Suprapubic skin (tissue), 4 donors: ENCODE results near the gene ATPAF1. TPM values are rescaled to one million over a fixed set of nuclear protein-coding genes. Genes with fewer than 3 reads are reported as not detected.

Experiments used
- DNase-seq, 2 donors: peaks; one replicate each; pipeline ENCODE4 v3.0.0-alpha.2; 2019; ENCODE audit warnings: low spot score in 2 of 2
- H3K27ac ChIP-seq: fragments of 200-600 bp; sonication (generic); one replicate; pipeline ENCODE4 v1.5.1; 2019
- H3K27me3 ChIP-seq: fragments of 200-600 bp; sonication (generic); one replicate; pipeline ENCODE4 v1.5.1; 2019
- H3K36me3 ChIP-seq: fragments of 200-600 bp; sonication (generic); one replicate; pipeline ENCODE4 v1.5.1; 2019
- H3K4me1 ChIP-seq: fragments of 200-600 bp; sonication (generic); one replicate; pipeline ENCODE4 v1.5.1; 2019
- H3K4me3 ChIP-seq: fragments of 200-600 bp; sonication (generic); one replicate; pipeline ENCODE4 v1.5.1; 2019; ENCODE audit warnings: mild to moderate bottlenecking
- H3K9me3 ChIP-seq: fragments of 200-600 bp; sonication (generic); one replicate; pipeline ENCODE4 v1.5.1; 2019
- EP300 ChIP-seq: sonication (generic); formaldehyde crosslinking; IDR thresholded peaks from one replicate; pipeline ENCODE4 v1.6.1; 2017; ENCODE audit warnings: antibody characterized with exemption
- POLR2A ChIP-seq, 2 donors: fragments of 450-650 bp; IDR thresholded peaks; one replicate each; pipeline ENCODE4 v1.6.1; 2017; ENCODE audit warnings: antibody characterized with exemption in 2 of 2, mild to moderate bottlenecking in 2 of 2, moderate library complexity in 2 of 2
- POLR2AphosphoS5 ChIP-seq, 3 donors: sonication (generic); formaldehyde crosslinking; IDR thresholded peaks; one replicate each; pipeline ENCODE4 v1.6.1; 2017; ENCODE audit warnings: antibody characterized with exemption in 3 of 3
- WGBS: methylation state at CpG from one replicate; pipeline ENCODE4 v1.1.5; 2018; 5-methylcytosine and 5-hydroxymethylcytosine counted together
- total RNA-seq, 4 donors: library from RNA; depleted of rRNA; stranded (reverse); fragments of >200 nt; gene quantifications; one replicate each; pipeline ENCODE4 v1.1.0, GENCODE V29; 2016
- TF ChIP-seq, protein P1 (sequence below), 2 donors: fragments of 200-600 bp in 1 of 2; fragments of 450-650 bp in 1 of 2; sonication (generic) in 1 of 2; IDR thresholded peaks; one replicate each; pipeline ENCODE4 v1.5.1; 2016 to 2019; ENCODE audit warnings: antibody characterized with exemption in 2 of 2, mild to moderate bottlenecking in 1 of 2, moderate library complexity in 1 of 2

ATPAF1 gene
- total RNA-seq, 4 donors from 2014 or later: 29.0 to 43.6 (median 30.9) TPM

DNA sequence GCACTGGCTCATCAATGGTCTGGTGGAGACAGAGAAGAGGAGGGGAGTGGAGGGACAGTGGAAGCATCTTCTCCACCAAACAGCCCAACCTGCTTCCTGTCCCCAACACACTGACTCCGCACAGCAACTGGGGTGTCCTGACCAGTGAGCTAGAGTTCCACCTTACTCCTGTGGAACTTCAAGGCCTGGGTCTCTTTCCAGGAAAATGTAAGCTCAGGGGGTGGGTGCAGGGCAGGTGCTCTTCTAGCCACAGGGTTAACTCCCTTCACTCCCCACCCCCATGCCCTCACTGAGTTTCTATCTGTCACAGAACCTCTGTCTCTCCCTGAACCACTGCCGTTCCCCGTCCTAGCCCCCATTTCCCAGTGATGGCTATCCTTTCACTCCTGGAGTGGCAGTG, 52.4 kb downstream of the ATPAF1 start:
- no peaks in the 10 kb centered on the region for H3K9me3 ChIP-seq
- H3K4me1 ChIP-seq: peaks cover 61% of the 10 kb centered on the region
- DNase-seq: no peak
- H3K27ac ChIP-seq: peak overlapping the region; percentile 93
- H3K36me3 ChIP-seq: peaks cover 6% of the 10 kb centered on the region
- no peaks in the 10 kb centered on the region for H3K27me3 ChIP-seq
- H3K4me3 ChIP-seq: peak overlapping the region; percentile 92
- TF ChIP-seq POLR2AphosphoS5 (IDR thresholded peaks at IDR 0.05) (no peak), POLR2A (IDR thresholded peaks at IDR 0.05) (no peak), EP300 (no peak)
- TF ChIP-seq, protein P1, sequence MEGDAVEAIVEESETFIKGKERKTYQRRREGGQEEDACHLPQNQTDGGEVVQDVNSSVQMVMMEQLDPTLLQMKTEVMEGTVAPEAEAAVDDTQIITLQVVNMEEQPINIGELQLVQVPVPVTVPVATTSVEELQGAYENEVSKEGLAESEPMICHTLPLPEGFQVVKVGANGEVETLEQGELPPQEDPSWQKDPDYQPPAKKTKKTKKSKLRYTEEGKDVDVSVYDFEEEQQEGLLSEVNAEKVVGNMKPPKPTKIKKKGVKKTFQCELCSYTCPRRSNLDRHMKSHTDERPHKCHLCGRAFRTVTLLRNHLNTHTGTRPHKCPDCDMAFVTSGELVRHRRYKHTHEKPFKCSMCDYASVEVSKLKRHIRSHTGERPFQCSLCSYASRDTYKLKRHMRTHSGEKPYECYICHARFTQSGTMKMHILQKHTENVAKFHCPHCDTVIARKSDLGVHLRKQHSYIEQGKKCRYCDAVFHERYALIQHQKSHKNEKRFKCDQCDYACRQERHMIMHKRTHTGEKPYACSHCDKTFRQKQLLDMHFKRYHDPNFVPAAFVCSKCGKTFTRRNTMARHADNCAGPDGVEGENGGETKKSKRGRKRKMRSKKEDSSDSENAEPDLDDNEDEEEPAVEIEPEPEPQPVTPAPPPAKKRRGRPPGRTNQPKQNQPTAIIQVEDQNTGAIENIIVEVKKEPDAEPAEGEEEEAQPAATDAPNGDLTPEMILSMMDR (IDR thresholded peaks at IDR 0.05): no peak
- WGBS: 62% methylated on average over 3 of the region's 3 CpGs

DNA sequence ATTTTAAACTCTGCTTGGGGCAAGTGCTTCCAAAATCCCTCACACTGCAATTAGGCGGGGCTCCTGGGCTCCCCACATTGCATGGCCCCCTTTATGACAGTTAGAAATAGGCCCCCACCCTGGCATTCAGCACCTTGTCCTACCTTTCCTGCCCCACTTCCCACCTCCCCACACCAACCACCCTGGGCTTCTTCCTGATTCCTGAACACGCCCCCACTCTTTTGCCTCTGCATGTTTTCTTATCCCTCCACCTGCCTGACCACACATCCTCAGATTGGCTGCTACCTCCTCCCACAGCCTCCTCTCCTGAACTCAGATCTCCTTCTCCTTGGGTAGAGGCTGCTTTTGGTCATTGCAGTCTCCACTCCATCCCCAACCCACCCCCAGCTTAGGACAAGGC, 53.1 kb downstream of the ATPAF1 start:
- H3K4me1 ChIP-seq: peaks cover 65% of the 10 kb centered on the region
- H3K36me3 ChIP-seq: peaks cover 6% of the 10 kb centered on the region
- TF ChIP-seq, protein P1 (IDR thresholded peaks at IDR 0.05): no peak
- TF ChIP-seq POLR2AphosphoS5 (IDR thresholded peaks at IDR 0.05) (no peak), EP300 (no peak)
- no peaks in the 10 kb centered on the region for H3K27me3 ChIP-seq
- 77% methylated on average over 2 of the region's 2 CpGs for WGBS
- H3K4me3 ChIP-seq: peak overlapping the region; percentile 92
- H3K27ac ChIP-seq: no peak overlapping the region
- no peak for DNase-seq
- no peaks in the 10 kb centered on the region for H3K9me3 ChIP-seq

DNA sequence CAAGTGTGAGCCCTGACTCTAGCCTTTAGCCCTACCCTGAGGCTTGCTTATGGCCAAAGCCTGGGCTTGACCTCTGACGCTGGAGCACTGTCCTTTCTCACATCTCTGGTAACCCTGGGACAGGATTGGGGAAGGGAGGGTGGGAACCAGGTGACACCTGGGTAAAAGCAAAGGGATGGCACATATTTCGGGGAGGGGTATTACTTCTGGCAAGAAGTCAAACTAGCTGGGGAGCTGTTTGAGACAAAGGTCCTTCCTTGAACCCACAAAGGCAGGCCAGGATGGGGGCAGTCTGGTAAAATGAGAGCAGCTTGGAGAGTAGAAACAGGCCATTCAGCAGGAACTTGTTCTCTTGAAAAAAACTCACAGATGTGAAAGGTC, 53.6 kb downstream of the ATPAF1 start:
- H3K27ac ChIP-seq: peak overlapping the region; percentile 45
- no peak for DNase-seq
- peaks cover 65% of the 10 kb centered on the region for H3K4me1 ChIP-seq
- peaks cover 9% of the 10 kb centered on the region for H3K36me3 ChIP-seq
- TF ChIP-seq EP300: no peak
- no peak for TF ChIP-seq POLR2AphosphoS5 (IDR thresholded peaks at IDR 0.05)
- no peak for TF ChIP-seq POLR2A (IDR thresholded peaks at IDR 0.05)
- TF ChIP-seq, protein P1 (IDR thresholded peaks at IDR 0.05): no peak
- no peaks in the 10 kb centered on the region for H3K9me3 ChIP-seq
- H3K27me3 ChIP-seq: no peaks in the 10 kb centered on the region
- H3K4me3 ChIP-seq: no peak overlapping the region
- 57% methylated on average over 2 of the region's 2 CpGs for WGBS

DNA sequence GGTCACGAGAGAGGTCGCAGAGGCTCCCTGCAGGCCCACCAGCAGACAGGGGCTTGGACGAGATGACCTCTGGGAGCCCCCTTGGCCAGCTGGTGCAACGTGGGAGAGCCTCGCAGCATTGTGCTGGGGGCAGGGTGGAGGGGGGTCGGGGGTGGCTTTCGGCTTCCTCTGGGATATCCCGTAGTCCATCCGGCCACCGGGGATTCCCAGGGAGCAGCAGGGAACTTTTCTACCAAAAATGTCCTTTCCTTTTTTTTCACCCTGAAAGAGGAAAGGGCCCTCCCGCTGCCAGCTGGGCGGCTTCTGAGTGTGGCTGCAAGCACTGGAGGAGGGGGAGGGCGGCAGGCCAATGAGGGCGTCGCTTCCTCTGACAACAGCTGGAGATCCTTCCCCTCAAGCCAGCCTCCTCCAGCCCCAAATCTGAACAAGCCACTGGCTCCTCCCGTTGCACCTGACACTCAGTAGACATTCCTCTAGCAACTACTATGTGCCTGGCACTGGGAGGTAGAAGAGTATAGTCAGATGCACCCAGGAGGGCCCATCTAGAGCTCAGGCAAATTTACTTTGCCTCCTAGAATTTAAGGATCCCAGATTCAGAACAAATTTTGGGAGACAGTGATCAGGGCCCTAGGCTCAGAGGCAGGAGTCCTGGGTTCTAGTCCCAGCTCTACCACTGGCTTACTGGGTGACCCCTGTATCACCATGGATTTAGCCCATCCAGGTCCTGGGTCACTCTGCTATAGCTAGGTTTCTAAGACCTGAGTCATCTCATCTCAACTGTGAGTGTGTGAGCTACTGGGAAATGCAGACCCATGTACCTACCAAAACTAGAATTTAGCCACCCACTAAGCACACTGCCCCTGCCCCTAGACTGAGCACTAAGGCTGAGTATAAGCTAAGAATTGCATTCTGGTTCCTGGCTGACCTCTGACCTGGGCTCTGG, 54.2 kb downstream of the ATPAF1 start:
- peaks cover 16% of the 10 kb centered on the region for H3K36me3 ChIP-seq
- no peak for TF ChIP-seq EP300
- 3% methylated on average over 6 of the region's 16 CpGs for WGBS
- no peaks in the 10 kb centered on the region for H3K9me3 ChIP-seq
- no peaks in the 10 kb centered on the region for H3K27me3 ChIP-seq
- DNase-seq: peak; percentile 94
- H3K4me3 ChIP-seq: peak overlapping the region; percentile 37
- peak overlapping the region; percentile 45 for H3K27ac ChIP-seq
- H3K4me1 ChIP-seq: peaks cover 65% of the 10 kb centered on the region

DNA sequence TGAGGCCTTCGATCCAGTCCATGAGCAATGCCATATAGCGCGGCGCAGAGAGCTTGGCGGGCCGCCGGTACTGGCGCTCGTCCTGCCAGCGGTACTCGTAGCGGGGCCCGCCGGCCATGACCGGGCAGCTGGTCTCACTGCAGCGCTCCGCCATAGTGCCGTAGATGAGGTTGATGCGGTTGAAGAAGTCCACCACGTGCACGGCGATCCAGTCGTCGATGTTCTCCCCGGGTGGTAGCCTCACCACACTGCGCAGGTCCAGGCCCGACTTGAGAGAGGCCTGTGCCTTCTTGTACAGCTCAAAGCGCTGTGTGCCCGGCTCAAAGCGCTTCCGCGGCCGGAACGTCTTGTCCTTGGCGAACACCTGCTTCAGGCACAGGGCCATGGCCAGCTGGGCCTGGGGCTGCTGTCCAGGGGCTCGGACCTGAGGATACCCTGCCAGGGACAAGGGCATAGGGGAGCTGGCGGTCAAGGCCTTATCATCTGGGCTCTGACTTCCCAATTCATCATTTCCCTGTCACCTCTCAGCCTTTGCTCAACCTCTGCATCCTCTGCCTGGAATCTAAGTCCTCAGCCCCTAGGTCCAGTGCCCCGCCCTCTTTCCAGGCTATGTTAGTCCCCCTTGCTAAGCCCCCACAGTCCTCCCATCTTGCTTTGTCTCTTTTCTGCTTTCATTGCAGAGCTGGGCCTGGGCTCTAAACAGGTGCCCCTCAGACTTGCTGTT, 55.1 kb downstream of the ATPAF1 start:
- TF ChIP-seq EP300: no peak
- no peak for DNase-seq
- H3K27me3 ChIP-seq: no peaks in the 10 kb centered on the region
- H3K4me3 ChIP-seq: peak overlapping the region; percentile 37
- H3K9me3 ChIP-seq: no peaks in the 10 kb centered on the region
- WGBS: 84% methylated on average over 33 of the region's 38 CpGs
- peaks cover 67% of the 10 kb centered on the region for H3K4me1 ChIP-seq
- H3K36me3 ChIP-seq: peaks cover 24% of the 10 kb centered on the region
- H3K27ac ChIP-seq: peak overlapping the region; percentile 12

DNA sequence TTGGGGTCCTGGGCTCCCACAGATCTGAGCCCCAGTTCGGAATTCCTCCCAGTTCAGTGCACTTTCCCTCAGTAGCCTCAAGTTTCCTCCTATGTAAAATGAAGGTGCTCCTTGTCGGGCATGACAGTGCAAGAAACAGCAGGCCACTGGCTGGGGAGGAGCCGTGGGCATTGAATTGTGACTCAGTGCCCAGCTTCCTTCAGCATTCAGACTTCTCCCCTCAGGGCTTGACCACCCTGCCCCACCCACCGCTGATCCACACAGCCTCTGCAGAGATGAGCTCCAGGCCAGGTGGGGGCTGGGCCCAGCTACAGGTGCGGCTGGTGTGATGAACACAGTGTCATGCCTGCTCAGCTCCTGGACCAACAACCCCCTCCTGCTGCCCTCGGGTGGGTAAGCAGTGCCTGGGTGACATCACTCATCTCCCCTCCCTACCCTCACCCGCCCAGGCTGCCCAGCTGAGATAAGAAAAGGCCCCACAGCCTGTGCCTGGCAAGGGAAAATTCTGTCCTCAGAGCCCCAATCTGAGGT, 56.4 kb downstream of the ATPAF1 start:
- 43% methylated on average over 3 of the region's 7 CpGs for WGBS
- H3K36me3 ChIP-seq: peaks cover 29% of the 10 kb centered on the region
- H3K27me3 ChIP-seq: no peaks in the 10 kb centered on the region
- peak overlapping the region; percentile 38 for H3K27ac ChIP-seq
- H3K9me3 ChIP-seq: no peaks in the 10 kb centered on the region
- peaks cover 70% of the 10 kb centered on the region for H3K4me1 ChIP-seq
- TF ChIP-seq, protein P1 (IDR thresholded peaks at IDR 0.05): no peak
- no peak for TF ChIP-seq EP300
- no peak for TF ChIP-seq POLR2A (IDR thresholded peaks at IDR 0.05)
- no peak for TF ChIP-seq POLR2AphosphoS5 (IDR thresholded peaks at IDR 0.05)
- H3K4me3 ChIP-seq: peak overlapping the region; percentile 5
- no peak for DNase-seq
